ENCODE results near the gene ALK.

ALK gene

DNA sequence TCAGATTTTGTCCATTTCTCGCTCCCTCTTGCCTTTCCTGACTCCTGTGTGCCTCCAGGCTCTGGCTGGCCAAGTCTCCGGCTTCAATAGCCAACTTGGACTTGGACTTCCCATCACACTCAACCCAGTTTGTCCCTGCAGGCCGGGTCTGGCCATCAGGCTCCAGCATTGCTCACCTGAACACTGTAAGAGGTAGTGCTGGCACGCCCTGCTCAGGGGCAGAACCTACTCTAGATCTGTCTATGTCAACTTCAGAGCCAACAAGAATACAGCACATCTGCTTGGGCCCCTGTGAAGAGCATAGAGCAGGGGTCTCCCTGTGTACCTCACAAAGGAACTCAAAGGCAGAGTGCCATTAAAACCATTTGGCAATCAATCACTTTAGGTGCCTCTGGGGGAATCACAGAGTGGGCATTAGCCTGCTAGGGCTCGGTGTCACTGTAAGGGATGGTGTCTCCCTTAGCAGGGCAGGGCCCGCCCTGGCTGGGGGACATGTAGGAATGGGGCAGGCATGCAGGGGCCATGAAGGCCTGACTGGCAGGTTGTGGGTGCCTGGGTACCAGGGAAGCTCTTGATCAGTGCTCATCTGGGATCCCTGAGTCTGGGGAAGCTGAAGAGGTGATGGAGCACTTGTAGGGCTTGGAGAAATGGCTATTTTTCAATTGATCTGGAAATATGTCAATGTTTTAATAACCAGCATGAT is 480.3 kb downstream of the ALK start:
- DNase-seq, result no peak

- no peak for DNase-seq
Observed at GRCh38 chr2:29433920-29434319, 487.5 kb downstream of the ALK start.

GRCh38 chr2:29433128-29433527 is 488.3 kb downstream of the ALK start:
- DNase-seq, result no peak

DNA sequence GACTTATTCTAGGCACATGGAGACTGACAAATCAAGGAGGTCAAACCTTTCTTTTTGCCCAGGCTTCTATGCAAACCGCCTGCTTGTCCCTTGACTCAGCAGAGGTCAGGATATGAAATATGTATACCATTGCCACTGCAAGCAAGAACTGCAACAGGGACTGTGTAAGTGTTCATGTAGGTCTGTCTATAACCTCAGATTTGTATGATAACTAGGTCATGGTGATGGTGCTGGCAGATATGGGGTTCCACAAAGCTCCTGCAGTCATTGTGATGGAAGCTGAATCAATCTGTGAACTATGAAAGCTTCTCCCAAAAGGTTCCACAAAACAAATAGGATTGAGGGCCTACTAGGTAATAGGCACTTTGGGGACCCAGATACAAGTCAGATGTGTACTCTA is 489.9 kb downstream of the ALK start:
- no peak for DNase-seq

DNA sequence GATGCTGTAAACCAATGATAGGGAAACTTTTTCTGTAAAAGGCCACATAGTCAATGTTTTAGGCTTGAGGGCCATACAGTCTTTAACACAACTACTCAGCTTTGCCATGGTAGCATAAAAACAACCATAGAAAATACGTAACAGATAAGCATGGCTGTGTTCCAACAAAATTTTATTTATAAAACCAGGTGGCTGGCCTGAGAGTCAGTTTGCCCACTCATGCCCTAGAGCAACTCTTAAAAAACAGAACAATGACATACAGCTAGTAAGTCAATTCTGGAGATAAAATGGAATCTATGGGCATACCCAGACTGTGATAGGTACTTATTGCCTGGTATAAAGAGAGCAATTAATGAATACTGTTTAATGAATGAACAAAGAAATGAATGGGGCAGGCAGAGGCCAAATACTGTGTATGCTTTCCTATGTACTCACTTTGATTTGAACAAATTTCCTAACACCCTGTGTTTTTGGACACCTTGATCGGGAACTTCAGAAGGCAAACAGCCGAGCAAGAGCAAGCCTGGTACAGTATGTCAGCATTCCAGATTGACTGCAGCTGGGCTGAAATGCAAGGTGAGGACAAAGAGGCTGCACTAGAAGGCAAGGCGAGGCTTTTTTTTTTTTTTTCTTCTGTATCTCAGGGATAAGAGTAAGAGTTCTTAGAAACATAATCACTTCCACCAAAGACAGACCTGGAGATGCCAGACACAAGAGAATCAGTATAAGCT is 490.8 kb downstream of the ALK start:
- DNase-seq, result no peak

GRCh38 chr2:29426354-29426753 is 495.0 kb downstream of the ALK start:
- no peak for DNase-seq

DNA sequence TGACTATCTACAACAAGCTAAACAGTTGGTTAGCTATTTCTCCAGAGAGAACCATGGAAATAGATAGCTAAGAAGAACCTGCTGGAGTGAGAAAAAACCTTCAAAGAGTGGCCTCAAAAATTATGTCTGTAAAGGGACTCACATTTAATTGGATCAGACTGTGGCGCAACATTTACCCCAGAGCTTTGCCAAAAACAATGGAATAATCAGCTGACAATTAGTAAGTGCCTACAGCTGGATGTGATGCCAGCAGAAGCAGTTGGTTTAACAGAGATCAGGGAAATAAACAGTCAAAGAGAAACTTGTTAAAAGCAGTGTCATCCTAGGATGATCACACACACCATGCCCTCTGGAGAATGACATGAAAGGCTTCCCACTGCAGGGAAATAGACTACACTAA is 495.5 kb downstream of the ALK start:
- no peak for DNase-seq

DNA sequence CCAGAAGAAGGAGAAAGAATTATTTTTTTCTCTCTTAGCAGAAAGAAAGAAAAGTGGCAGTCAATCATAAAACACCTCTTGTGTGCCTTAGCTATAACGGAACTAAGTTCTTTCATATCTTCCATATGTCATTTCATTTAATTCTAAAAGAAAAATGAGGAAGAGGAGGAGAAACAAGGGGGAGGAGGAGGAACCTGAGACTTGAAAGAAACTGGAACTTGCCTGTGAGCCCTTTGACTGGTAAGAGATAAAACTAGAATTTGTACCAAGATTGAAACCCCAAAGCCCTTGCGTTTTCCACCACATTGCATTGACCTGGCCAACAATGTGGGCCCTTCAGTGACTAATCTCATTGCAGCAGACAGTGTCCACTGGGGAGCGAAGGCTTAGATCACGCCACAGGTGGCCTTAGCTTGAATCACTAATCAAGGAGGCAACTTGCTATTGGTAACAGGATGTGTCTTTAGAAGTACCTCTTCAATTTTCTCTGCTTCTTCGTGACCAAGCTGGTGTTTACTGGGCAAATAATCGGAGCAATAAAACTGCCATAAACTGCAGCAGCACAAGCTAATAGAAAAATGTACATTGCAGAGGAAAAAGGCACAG is 498.2 kb downstream of the ALK start:
- DNase-seq, result no peak

- no peak for DNase-seq
Observed at GRCh38 chr2:29420999-29421782, 500.2 kb downstream of the ALK start.

DNA sequence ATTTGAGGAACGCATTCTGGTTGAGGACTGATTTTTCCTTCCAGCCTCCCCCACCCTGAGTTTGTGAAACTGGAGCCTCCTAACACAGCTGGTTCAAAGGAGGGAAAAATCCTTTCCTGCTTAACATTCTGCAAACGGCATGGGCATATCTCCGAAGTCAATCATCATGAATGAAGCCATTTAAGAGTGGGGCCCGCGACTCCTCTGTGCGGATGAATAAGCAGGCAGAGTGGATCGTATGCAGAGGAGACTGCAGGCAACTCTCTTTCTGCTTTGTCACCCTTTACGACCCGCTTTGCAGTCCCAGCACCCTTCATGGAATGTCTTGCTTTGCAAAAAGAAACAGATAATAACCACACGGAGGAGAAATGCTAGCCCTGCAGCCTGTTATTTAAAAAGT is 500.9 kb downstream of the ALK start:
- DNase-seq, result no peak

DNA sequence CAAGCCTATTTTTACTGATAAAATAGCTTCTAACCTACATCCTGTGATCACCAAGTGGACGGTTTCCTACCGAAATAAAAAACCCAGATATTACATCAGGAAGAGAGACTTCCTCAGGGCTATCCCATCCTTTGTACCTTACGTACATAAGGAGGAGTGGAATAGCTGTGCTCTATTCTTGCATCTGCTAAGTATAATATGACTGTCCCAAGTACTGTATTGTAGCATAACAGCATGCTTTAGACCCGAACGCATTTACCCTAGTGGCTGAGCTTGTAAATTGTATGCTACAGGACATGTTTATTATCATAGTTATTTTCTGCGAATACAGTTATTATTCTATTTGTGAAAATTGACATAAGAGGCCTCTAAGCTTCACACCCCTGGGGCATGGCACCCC is 503.8 kb downstream of the ALK start:
- no peak for DNase-seq

GRCh38 chr2:29412197-29412925 is 509.0 kb downstream of the ALK start:
- no peak for DNase-seq

GRCh38 chr2:29405707-29406106 is 515.7 kb downstream of the ALK start:
- no peak for DNase-seq

- no peak for DNase-seq
Observed at GRCh38 chr2:29405266-29405665, 516.1 kb downstream of the ALK start.

DNA sequence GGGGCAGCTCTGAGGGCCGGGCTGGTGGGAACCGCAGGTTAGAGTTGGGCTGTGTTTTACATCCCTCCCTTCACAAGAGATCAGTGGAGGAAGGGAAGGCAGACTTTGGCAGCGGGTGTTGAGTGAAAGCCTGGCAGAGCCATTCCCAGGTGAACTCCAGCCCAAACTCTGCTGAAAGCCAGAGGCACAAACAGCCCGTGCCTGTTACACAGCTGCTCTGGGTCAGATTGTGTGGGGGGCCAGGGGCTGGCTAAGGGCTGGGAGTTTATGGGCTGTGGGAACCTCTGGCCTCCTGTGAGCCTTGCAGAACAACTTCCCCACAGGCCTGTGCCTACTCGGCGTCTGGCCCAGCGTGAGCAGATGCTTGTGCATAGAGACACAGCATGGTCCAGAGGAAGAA is 519.4 kb downstream of the ALK start:
- no peak for DNase-seq

GRCh38 chr2:29400930-29401653 is 520.3 kb downstream of the ALK start:
- no peak for DNase-seq

DNA sequence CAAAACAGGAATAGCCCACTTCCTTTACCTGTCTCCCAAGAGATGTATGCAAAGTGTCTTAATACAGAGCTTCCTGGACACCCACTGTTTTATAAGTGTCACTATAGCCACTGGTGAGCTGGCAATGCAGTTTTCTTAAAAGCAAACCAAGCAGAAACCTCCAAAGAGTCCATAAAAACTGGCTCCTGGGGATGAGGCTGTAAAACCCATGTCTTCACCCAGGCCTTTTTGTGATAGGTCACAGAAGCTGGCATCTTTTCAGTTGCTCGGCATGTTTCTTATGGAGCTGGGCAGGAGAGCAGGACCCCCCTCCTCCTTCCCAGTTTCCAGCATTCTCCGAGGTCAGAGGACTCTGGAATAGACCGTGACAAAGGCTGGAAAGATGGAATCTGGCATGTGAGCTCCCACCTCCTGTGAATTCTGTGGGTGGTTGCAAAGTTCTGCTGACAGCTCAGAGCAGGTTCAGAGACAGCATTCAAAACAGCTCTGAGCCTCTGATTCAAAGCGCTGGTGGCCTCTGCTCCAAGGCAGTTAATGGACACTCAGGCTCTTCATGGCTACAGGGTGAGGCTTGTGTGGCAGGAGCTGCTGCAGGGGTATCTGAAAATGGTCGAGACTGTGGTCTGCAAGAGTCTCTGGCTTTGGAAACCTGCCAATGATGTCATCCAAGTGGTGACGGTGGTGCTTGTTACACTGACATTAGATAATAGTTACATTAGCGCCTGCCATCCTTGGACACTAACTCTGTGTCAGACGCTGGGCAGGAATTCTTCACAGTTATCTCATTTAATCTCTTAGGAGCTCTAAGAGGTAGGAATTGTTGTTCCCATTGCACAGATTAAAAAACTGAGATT is 522.8 kb downstream of the ALK start:
- DNase-seq, result no peak

DNA sequence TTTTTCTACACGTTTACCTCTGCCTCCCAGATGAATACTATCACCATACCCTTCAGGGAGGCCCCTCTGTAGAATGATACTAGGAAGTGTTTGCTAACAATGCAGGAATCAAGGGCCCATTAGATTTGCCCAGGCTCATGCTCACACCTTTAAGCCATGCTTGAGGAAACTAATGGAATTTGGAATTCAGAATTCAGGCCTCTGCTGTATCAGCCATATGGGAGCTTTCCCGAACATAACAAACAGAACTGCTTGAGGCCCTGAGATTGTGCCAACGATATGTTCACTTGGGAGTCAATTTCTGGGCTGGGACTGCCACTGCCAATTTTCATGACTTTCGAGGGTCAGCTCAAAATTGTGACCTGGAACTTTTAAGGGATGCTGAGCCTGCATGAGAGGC is 523.7 kb downstream of the ALK start:
- no peak for DNase-seq

- DNase-seq, result no peak
Observed at GRCh38 chr2:29397039-29397438, 524.3 kb downstream of the ALK start.

DNA sequence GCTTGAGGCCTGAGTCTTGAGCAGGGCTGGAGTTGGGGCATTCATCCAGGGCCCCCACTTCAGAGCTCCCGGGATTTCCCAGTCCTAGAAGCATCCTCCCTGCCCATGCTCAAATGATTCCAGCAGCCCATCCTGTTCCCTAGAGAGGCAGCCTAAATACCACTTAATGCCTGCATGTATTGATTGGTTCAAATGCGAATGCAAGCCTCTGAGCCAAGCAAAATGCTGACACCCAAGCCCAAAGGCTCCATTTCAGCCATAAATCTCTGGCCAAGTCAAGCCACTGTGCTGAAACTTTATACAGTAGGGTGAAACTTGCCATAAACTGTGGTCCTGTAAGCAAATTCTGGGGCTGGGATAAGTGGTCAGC is 526.4 kb downstream of the ALK start:
- DNase-seq, result no peak

Measured in central memory CD4-positive, alpha-beta T cell (primary cell).